NCI-H226 (cell line): ENCODE data around the gene NTRK3.
A peak's percentile ranks its signal among the peaks of the same experiment; 100 is the strongest.

Source experiments
- DNase-seq: peaks from one replicate; pipeline ENCODE4 v3.0.0-alpha.2; 2015

The NTRK3 gene

DNA sequence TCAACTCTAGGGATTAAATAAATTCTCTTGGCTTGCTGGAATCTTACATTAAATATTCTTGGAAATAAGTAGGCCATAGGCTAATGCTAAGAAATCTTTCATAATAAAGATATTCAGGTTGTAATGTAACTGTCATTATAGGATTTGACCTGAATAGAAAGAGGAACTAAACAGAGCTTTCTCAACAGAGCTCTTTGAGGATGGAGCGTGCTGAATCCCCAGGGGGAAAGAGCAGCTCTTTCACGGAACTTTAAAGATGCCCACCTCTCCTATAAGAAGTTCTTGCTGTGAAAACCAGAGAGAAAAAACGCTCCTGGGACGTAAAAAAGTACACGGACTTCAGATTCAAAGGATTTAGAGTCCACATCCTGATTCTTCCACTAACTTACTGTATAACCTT, 77.9 kb downstream of the NTRK3 start:
- DNase-seq: no peak

DNA sequence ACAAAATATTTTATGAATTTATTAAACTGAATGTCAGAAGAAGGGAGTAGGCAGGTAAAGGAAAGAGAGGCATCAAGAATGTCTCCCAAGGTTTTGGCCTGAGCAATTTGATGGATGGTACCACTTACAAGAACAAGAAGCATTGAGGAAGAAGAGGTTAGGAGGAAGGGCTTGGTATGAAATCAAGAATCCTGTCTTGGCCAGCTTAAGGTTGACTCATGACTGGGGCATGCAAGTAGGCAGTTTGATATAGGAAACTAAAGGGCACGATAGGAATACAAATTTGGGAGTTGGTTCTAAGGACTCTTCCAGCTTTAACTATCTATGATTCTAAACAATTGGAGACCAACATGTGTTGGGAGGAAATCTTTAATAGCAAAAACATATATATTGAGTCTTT, 79.1 kb downstream of the NTRK3 start:
- no peak for DNase-seq

DNA sequence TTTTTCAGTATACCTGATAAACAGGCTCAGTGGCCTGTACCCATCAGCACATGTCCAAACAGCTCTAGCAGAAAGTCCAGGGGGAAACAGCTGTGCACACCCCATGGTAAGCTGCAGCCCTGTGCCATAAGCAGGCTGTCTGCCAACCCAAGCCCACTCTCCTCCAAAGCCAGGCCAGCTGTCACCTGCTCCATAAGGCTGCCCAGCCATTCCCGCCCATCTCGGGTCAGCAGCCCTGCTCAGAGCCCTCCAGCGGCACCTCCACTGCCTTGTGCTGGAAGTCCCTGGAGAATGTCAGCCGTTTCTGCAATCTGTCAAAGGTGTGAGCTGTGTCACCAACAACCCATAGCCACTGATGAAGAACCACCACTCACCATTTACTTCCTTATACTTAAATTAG, 82.0 kb downstream of the NTRK3 start:
- DNase-seq: no peak

DNA sequence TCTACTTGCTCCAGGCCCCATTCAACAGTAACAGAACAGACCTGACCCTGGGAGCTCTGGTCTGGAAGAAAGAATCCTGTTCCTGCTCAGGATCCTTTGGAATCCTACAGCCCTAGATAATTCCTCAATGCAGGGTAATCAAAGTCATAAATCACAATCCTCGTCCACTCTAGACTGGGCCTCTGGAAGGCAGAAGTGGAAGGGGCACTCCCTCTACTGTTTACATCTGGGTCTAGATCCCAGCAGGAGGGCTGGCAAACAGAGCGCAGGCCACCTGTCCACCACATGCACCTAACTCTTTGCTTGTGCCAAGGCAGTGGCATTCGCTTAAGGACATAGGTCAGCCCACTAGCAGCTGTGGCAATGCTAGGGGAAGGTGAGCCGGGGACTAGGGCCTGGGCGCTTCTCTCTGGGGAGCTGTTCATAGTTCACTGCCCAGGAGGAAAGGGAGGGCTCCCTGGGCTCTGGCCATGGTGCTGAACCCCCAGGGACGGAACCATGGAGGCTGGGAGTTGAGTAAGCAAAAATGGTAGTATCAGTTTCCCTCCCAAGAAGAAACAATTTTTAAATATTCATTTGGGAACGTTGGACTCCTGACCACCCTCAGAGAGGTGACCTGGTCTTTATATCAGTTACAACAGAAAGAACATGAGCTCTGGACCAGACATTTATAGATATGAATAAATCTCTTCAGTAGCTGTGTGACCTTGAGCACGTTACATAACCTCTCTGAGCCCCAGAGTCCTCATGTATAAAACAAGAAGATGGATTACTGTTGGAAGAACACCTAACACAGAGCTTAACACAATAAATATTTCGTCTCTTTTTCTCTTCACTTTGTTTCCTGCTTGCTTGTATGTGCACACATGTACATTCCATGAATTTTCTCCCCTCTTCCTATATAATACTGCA, 90.2 kb downstream of the NTRK3 start:
- DNase-seq: peak; percentile 26

DNA sequence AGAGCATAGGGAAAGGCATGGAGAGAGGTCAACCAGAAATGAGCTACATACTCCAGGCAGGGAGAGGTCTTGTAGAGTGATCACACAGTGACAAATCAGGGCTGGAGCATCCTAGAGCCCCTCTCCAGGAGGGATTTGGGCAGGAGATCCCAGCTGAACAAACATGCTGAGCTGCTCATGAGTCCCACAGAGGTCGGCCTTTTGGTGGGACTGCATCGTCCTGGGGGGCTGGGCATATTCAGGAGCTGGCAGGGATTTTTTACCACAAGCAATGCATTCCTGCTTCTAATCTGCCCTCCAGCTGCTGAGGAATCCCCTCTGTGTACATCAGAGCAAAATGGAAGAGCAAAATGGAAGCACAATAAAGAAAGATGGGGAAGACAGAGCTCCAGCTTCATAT, 94.9 kb downstream of the NTRK3 start:
- no peak for DNase-seq

DNA sequence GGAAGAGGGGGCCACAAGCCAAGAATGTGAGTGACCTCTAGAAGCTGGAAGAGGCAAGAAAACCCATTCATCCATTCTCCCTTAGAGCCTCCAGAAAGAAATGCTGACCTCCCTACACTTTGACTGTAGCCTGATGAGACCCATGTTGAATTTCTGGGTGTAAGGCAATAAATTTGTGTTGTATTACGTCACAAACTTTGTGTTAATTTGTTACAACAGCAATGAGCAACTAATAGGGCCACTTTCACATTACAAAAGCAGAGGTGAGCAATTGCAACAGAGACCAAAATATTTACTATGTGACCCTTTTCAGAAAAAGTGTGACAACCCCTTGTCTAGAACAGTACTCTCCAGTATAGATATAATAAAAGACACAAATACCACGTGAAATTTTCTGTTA, 101.2 kb downstream of the NTRK3 start:
- DNase-seq: no peak

DNA sequence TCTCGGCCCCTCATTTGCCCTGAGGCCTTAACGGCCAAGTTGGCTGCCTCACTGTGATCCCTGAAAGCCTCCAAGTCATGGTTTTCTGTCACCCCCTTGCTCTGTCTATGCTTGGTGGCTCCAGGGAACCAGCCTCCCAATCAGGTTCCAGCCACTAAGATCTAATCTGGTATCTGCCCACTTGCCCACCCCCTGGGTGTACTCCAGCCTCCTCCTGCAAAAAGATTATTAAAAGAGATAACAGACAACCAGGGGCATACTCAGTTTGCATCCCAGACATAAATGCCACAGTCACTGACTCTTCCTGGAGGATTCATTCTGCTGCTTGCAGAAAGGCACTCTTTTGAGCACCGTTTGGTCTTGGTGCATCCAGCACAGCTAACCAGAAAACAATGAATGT, 103.9 kb downstream of the NTRK3 start:
- no peak for DNase-seq

DNA sequence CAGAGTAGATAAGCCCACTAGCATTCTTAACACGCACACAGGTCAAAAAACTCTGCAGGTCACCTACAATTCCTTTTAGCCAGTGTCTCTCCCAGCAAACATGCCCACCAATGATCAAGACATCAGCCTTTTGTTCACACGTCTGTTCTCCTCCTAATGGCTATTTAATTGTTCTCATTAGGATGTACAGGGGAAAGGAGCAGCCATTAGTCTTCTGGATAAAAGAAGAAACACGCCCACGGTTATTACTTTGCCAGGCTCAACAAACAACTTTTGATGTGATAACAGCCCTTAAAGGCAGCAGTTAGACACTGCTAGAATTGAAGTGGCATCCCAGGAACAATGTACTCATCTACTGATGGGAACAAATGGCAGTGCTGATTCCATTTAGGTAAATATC, 108.8 kb downstream of the NTRK3 start:
- no peak for DNase-seq

DNA sequence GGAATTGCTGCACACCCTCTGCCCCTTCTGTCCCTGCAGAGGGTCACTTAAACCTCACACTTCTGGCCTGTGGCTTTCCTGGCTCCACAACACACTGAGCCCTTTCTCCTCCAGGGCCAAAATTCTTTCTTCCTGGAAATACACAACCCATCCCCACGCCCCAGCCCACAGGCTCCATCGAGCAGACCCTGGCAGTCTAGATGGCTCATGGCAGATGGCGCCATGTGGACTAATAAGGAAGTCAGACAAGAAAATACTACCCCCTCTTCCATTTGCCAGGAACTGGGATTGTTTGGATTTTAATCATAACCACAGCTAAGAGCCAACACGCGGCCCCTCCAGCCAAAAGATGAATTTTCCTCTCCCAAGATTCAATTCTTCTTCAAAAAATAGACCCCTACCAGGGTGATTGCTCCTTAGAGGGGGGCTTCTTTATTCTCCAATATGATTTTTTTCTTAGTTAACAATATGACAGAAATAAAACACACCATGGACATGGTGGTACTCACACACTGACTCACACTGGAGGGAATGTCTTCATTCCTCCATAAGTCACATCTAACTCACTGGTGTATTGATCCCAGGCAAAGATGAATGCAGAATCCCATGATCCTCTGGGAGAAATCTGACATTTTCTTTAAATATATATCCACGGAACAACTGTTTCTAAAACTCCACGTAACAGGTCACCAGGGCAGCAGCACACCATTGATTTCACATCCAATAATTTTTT, 111.5 kb downstream of the NTRK3 start:
- DNase-seq: no peak

DNA sequence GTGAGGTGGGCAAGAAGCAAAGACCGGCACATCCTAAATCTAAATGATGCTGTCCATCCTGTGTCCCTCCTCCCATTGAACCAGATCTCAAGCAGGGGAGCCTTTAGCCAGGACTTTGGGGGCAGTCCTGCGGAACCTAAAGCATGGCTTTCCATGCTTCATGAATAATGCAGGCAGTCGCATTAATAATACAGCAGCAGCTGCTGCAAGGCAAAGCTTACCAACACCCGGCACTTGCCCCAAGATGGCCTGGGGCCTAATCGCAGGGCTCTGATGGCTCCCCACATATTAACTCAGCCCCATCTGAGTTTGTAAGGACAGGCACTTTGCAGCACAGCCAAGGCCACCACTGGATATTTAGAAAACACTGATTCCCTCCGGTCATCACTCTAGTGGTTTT, 114.4 kb downstream of the NTRK3 start:
- DNase-seq: no peak

DNA sequence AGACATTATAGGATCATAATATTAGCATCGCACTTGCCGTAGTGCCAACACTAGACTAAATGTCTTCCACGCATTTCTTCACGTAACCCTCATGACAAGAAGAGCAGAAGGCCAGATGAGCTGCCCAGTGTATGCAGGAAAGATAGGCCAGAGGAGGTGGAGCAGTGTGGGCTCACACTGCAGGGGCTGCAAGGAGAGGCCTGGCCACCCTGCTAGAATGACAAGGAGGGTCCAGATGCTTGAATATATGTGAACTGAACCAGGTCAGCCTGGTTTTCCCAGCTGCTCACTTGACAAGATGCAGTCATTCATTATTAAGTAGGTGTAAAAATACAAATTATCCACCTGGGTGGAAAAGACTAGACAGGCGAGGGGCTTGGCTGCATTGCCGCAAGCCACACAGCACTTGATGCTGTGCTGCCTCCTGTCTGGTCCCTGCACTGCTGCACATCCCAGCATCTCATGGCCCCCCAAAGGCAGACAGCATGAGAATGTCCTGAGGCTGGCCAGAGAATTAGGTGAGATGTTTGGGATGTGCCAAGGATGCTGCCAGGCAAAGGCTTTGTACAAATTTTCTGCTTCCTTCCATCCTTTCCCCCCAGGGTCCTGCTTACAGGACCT, 115.2 kb downstream of the NTRK3 start:
- no peak for DNase-seq

DNA sequence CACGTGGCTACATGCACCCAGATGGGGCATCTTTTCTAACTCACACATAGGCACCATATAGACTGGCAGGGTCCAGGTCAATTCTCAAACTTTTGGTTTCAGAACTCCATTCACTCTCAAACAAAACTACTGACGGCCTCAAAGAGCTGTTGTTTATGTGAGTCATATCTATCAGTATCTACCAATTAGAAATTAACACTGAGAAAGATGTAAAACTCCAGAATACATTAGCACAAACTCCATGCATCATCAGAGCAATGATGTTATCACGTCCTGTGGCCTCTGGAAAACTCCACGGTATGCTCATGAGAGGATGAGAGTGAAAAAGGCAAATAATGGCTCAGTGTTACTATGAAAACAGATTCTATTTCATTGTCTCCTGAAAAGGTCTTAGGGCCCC, 116.1 kb downstream of the NTRK3 start:
- no peak for DNase-seq

DNA sequence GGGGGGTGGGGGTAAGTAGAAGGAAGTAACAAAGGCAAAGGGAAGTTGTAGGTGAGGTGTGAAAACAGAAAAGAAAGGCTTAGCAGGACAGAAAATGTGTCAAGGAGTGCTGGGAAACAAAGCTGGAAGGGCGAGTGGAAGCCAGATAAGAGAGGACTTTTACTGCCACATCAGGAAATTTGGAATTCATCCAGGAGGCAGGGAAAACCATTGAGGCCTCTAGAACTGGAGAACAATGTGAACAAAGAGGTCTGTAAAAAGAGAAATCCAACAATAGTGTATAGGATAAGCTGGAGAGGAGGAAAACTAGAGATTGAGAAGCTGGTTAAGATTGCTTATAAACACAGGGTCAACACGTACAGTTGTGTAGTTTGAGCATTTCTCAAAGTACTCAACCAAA, 116.6 kb downstream of the NTRK3 start:
- no peak for DNase-seq

DNA sequence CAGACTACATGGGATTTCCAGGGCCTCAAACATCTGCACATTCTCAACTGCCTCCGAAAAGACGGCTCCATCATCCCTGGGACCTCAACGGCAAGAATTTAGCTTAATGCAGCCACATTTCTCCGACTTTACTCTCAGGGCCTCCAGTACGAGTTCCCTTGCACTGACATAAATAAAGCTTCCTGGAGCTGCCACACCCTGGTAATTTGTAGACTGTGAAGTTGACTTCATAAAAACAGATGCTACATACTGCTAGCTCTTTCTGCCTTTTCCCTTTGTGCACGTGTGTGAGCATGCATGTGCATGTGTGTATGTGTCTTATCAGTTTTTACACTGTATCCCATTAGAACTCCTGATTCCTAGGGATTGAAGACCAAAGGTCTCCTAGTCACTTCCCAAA, 122.7 kb downstream of the NTRK3 start:
- no peak for DNase-seq

DNA sequence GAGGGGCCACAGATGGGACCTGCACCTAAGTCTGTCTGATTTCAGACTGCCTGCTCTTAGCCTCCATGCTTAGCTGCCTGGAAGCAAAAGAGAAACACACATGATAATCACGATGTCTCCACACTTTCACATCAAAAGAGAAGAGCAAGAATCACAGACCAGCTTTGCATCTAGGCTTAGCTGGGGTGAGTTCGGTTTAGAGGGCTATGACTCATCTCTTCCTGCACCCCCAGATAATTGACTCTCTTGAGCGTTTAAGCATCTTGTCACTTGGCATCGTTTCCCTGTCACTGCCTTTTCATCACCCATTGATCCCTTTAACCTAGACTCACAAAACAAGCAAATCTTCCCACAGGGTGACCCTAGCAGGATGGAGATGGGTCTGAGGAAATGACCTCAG, 124.0 kb downstream of the NTRK3 start:
- DNase-seq: no peak

DNA sequence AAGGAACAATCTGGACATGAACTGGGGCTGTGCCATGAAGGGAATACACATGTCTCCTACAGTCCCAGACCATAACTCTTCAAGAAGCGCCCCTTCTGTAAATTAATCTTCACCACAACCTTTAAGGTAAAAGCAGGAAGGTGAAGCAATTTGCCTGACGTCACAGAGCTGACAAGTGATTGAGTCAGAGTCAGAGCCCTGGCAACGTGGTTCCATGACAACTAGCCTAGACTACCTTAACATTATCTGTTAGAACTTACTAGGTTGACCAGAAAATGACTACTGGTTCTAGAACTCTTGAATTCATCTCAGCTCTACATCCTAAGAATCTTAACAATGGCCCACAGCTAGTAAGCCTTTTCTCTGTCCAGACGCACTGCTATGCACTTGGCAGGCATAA, 124.6 kb downstream of the NTRK3 start:
- DNase-seq: no peak

DNA sequence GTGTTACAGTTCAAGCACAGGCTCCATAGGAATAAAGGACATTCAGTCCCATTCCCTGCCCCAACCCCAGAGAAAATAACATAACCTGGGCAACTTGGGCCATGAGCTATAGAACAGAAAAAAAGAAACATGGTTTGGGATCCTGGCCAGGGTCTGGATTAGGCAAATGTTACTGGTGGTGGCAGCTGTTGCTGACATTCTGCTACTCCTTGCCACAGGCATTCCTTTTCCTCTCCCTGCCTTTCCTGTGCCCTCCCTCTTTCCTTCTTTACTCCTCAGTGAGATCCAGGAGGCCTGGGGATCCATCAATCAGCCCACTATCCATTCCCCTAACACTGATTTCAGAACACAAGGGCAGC, 129.1 kb downstream of the NTRK3 start:
- DNase-seq: no peak

DNA sequence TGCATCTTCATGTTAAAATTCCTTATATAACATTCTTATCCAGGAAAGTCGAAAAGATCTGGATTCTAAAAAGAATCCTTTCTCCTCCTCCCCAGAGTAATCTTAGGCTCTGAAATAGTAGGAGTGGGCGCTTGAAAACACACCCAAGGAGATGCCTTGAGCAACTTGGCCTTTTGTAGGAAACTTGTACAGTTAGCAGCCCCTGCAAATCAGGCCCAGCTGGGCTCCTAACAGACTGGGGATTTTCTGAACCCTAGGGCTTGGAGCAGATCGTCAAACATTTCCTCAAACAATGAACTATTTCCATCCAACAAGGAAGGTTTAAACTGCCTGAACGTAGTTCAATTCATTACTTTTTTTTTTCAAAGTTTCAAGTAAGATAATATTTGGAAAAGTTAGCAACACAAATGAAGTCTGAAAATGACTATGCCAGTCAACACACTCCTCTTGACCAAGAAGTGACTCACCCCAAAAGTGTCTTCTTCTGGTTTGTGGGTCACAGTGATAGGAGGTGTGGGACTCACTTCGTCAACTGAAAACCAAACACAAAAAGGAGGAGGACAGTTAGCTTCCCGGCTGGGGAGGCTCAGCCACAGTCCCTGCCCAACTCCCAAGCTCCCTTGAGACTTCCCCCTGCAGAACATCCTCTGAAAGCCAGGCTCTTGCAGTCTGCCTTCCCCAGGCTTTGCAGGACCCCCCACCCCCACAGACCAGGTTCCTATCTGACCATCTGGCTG, 129.7 kb downstream of the NTRK3 start:
- no peak for DNase-seq

DNA sequence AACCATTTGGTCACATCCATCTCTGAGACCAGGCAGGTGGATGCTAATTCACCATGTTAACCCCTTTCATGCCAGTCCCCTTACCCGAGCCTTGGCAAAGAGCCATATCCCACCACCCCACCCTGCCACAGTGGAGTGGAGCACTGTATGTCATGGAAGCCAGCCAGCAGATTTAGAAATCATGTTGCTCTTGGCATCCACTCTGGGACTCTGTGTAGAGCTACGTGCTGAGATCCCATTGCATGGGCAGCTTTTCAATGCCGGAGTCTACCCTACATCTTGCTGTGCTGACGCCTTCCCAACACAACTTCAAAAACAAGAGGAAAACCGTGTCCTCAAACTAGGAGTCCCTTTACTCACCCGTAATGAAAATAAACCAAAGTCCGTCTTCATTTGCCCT, 131.0 kb downstream of the NTRK3 start:
- DNase-seq: no peak

DNA sequence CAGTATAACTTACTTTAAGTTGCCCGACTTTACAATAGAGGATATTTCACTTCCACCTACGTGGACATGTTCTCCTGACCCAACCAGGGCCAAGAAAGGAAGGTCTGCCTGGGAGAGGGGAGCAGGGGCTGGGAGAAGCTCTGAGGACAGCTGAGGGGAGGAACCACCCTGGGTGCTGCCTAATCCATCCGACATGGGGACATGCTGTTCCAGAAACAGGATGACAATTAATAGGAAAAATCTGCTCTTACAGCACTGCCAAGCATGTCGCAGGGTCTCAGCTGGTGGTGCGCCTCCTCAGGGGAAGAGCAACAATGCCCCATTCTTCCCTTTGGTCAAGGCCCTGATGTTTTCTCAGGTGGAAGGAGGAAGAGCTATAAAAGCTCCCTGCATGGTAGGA, 132.3 kb downstream of the NTRK3 start:
- no peak for DNase-seq

DNA sequence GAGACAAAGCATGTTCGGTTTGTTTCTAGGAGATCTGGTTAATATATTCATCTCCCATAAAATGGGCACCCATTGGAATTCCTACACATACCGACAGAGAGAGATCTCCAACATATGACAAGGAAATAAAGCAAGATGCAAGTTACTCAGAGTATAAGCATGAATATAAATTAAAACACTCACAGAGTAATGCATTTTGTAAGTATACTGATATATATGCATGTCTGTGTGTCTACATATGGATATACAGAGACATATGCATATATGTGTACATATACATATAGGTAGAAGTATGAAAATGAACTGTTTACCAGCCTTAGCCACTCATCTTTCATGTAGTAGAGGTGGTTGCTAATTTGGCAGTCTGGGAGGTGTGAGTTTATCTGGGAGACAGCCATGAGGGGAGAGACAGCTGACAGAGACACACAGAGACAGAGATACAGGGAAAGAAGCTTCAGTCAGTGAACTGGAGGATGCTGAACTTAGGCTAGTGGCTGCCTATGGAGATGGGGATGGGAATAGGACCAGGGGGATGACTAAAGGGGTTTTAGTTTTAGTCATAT, 134.5 kb downstream of the NTRK3 start:
- DNase-seq: no peak

DNA sequence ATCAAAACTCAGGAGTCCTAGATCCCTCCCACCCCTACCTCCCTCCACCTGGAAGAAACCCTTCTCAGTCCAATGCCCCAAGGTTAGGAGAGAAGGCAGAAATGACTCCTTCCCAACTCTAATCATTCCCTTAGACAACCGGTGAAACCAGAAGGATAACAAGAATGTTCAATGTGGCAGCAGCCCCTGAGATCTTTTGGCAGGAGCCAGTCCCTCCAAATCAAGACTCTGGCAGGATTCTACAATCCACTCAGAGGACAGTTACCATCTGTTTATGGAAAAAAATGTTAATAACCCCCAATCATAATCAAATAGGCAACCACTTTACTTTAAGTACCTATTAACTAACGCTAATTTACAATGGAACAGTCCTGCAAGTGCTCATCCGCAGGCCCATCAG, 136.5 kb downstream of the NTRK3 start:
- no peak for DNase-seq

DNA sequence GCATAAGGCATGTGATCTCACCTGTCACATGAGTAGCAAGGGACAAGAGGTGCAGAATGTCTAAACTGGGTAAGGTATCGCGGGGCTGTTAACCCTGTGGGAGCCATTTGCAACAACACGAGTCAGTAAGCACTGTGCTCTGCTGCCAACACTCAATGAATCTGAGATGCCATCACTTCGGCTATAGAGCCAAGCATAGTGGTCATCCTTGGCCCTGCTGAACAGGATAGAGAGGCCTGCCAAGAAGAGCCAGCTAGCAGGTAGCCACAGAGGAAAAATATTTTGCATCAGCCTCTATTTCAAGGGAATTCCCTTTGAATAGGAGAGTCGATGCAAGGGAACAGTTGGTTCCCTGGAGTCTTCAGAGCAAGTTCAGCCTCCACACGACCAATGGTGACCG, 137.8 kb downstream of the NTRK3 start:
- DNase-seq: no peak
